ENCODE measurements around the gene NOTCH4. TPM values are rescaled to one million over a fixed set of nuclear protein-coding genes. Genes with fewer than 3 reads are reported as not detected.

Gene NOTCH4
- total and polyA plus RNA-seq, 12 donors, result 7.1 to 136 (median 20.2) TPM

DNA sequence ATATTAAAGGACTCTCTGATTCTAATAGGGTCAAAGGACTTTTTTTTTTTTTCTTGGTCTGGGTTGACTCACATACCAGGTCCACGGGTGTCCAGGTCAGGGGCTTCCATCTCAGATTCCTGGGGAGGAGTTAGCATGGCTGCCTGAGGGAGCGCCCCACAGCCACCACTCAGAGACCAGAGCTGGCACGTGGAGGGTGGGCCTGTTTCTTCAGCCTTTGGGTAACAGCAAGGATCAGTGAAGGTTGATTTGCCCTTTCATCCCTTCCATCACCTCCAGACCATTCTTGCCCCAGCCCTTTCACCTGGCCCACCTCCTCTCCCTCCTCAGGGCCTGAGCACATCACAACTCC, 25.5 kb downstream of the NOTCH4 start:
- Histone ChIP-seq H3K4me1 (replicated peaks in 1 of 2) (peaks cover 6 to 26% of the 10 kb centered on the region in 2 donors), H3K36me3 (replicated peaks in 1 of 2) (no peaks in the 10 kb centered on the region), H3K9me3 (replicated peaks in 1 of 3) (no peaks in the 10 kb centered on the region), H3K27me3 (no peaks in the 10 kb centered on the region), H3K27ac (no peak overlapping the region), H3K4me3 (no peak overlapping the region)
- 65 to 72% (median 67%) methylated on average over 2 to 3 of the region's 3 CpGs for WGBS, 4 donors
- TF ChIP-seq POLR2A (IDR thresholded peaks at IDR 0.05), result no peak
- TF ChIP-seq, protein P1, sequence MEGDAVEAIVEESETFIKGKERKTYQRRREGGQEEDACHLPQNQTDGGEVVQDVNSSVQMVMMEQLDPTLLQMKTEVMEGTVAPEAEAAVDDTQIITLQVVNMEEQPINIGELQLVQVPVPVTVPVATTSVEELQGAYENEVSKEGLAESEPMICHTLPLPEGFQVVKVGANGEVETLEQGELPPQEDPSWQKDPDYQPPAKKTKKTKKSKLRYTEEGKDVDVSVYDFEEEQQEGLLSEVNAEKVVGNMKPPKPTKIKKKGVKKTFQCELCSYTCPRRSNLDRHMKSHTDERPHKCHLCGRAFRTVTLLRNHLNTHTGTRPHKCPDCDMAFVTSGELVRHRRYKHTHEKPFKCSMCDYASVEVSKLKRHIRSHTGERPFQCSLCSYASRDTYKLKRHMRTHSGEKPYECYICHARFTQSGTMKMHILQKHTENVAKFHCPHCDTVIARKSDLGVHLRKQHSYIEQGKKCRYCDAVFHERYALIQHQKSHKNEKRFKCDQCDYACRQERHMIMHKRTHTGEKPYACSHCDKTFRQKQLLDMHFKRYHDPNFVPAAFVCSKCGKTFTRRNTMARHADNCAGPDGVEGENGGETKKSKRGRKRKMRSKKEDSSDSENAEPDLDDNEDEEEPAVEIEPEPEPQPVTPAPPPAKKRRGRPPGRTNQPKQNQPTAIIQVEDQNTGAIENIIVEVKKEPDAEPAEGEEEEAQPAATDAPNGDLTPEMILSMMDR (IDR thresholded peaks at IDR 0.05), result no peak
- DNase-seq, result peak in 1 of 7 donors; percentile 59
- intact Hi-C loops (cut with DNase I), result no loop called here

- Histone ChIP-seq H3K4me3 (peak overlapping the region in 2 of 4 donors; percentile 77 to 95), H3K9me3 (replicated peaks in 1 of 3) (no peaks in the 10 kb centered on the region), H3K27me3 (no peaks in the 10 kb centered on the region), H3K36me3 (replicated peaks in 1 of 2) (no peaks in the 10 kb centered on the region), H3K4me1 (replicated peaks in 1 of 2) (peaks cover 6 to 27% of the 10 kb centered on the region in 2 donors), H3K27ac (peak overlapping the region in 4 of 5 donors; percentile 98 to 100 (median 100))
- 22 to 32% (median 27%) methylated on average over 16 to 28 of the region's 28 CpGs for WGBS, 4 donors
- no peak for TF ChIP-seq POLR2A (IDR thresholded peaks at IDR 0.05)
- TF ChIP-seq, protein P1 (IDR thresholded peaks at IDR 0.05), result no peak
- intact Hi-C loops (cut with DNase I), result no loop called here
- peak in 3 of 7 donors; percentile 49 to 74 (median 54) for DNase-seq
Measured at GRCh38 chr6:32196682-32197616, 26.9 kb downstream of the NOTCH4 start.

DNA sequence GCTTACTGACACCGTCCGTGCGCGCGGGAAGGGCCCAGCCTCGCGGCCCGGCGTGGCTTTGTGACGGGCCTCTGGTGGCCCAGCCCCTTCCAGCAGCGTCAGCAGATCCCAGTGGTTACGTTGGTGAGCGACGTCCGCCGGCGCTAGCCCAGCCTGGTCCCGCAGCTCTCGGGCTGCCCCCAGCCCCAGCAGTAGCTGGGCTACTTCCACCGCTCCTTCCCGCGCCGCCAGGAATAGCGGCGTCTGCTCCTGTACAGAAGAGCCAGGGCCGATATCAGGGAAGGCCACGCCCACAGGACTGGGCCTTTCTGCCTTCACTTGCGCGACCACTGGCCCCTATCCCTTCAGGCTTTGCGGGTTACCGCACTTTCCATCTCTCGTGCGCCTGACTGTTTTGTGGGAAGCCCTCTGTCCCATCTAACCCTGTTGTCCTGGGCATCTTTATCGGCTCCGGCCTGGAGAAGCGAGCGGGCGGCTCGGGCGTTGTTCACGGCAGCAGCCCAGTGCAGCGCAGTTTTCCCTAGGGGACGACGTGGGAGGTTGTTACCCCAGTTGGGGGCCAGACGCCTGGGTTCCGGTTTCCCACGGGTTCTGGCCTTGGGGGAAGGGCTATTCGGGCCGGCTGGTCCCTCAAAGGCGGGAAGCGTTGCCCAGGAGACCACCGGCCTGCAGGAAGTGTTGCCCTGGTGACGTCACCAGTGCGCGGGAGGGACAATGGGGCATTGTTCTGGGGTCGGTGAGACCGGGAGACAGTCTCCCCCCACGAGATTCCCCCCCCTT, 27.8 kb downstream of the NOTCH4 start:
- peak overlapping the region; percentile 98 to 100 (median 99) for H3K27ac ChIP-seq
- intact Hi-C loops (cut with DNase I), result no loop called here
- H3K4me3 ChIP-seq, result peak overlapping the region; percentile 12 to 95 (median 84)
- WGBS, 4 donors, result 0 to 1% (median 0%) methylated on average over 5 to 58 of the region's 58 CpGs
- TF ChIP-seq POLR2A (IDR thresholded peaks at IDR 0.05), result peak; percentile 98
- TF ChIP-seq, protein P1 (IDR thresholded peaks at IDR 0.05), result peak in 1 of 6 experiments; percentile 2
- H3K36me3 ChIP-seq (replicated peaks in 1 of 2), result no peaks in the 10 kb centered on the region
- no peaks in the 10 kb centered on the region for H3K9me3 ChIP-seq (replicated peaks in 1 of 3)
- H3K27me3 ChIP-seq, result no peaks in the 10 kb centered on the region
- DNase-seq, result peak; percentile 85 to 97 (median 90)
- H3K4me1 ChIP-seq (replicated peaks in 1 of 2), result peaks cover 6 to 29% of the 10 kb centered on the region in 2 donors

DNA sequence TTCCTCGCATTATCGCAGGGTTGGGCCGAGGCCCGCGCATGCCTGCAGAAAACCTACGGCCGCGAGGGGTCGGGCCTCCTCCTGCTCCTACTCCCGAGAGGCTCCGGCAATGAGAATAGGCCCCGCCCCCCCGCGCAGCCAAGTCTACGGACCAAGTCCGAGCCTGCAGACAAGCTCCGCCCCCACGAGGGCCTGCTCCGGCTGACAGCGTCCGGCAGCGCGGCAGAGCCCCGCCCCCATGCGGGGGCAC, 28.3 kb downstream of the NOTCH4 start:
- peak overlapping the region in 4 of 5 donors; percentile 98 to 100 (median 100) for H3K27ac ChIP-seq
- TF ChIP-seq POLR2A (IDR thresholded peaks at IDR 0.05), result no peak
- TF ChIP-seq, protein P1 (IDR thresholded peaks at IDR 0.05), result peak in 5 of 6 experiments; percentile 14 to 82 (median 50)
- H3K4me3 ChIP-seq, result peak overlapping the region in 1 of 4 donors; percentile 77
- peaks cover 8 to 34% of the 10 kb centered on the region in 2 donors for H3K4me1 ChIP-seq (replicated peaks in 1 of 2)
- intact Hi-C loops (cut with DNase I), result no loop called here
- 0 to 2% (median 0%) methylated on average over 6 to 25 of the region's 25 CpGs for WGBS, 4 donors
- peak; percentile 100 for DNase-seq
- no peaks in the 10 kb centered on the region for H3K27me3 ChIP-seq
- no peaks in the 10 kb centered on the region for H3K36me3 ChIP-seq (replicated peaks in 1 of 2)
- no peaks in the 10 kb centered on the region for H3K9me3 ChIP-seq (replicated peaks in 1 of 3)

All from adrenal gland (tissue), 12 donors.